NCI-H1436 (cell line): ENCODE measurements around the gene WWC1.
A peak's percentile ranks its signal among the peaks of the same experiment; 100 is the strongest.
"Not testable (repeated sequence)": the region's sequence is repeated elsewhere in the genome, so short reads cannot be mapped to it uniquely, and the experiment has no call there.

ENCODE experiments used
- DNase-seq: peaks from one replicate; lab custom pipeline; 2025; lab: John Stamatoyannopoulos, UW

Gene WWC1

DNA sequence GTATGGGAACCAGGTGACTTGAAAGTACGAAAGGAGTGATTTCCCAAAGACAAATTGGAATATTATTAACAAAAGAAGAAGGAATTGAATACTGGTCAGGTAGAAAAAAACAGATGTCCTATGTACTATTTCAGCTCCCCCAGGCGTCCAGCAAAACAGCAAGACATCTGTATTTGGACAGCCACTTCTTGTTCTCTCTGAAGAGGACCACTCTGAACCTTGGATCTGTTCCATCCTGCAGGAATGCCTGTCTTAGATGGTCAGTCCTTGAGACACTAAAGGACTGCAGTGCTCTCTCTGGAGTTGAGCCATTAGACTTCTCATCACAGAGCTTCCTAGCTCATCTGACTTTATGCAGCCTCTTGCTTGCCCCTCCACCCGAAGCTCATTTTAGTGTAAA lies 120.4 kb downstream of the WWC1 start:
- DNase-seq, result no peak

DNA sequence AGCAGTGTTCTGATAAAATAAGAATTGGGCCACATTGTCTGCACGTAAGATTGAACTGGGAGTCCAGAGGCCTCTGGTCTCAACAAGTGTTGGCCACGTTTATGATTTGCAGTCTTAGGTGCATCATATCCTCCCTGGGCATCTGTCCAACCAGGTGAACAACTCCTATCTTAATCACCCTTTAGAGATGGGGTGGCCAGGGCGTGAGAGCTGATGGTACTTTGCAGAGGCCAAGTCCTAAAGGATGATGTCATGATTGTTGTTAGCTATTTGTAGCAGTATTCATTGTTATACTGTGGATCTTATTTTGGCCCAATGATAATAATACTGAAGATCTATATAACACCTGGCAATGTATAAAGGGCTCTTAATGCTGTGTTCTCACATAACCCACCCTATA lies 121.6 kb downstream of the WWC1 start:
- DNase-seq, result no peak

DNA sequence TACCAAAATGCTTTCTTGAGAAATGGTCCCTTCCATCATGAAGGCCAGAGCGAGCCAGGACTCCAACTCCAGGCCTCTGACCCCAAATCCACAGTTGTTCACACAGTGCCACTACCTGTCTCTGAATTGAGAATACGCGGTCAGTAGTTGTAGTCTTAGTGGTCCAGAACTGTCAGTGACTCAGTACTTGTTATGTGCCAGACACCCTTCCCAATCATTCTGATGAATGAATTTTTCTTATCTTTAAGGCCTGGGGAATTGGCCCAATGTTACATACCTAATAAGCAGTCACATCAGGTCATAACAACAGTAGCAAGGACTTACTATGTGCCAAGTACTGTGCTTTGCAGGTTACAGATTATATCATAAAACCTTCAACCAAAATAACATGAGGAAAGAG lies 122.2 kb downstream of the WWC1 start:
- no peak for DNase-seq

DNA sequence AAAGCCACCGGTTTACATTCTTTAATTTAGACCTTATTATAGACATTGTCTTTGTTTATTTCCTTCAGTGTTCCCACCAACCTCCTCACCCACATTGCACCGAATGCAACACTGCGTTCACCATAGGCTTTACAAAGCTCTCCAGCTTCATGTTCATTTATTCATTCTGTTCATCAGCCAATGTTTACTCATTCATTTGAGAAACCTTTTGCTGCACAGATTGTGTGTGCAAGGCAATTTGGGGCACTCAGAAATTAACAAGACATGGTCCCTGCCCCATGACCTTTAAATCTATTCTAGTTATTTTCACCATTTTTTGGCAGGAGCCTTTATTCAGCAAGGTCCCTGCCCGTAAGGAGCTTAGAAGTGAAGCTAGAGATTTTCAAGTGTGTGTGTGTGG lies 124.0 kb downstream of the WWC1 start:
- no peak for DNase-seq

DNA sequence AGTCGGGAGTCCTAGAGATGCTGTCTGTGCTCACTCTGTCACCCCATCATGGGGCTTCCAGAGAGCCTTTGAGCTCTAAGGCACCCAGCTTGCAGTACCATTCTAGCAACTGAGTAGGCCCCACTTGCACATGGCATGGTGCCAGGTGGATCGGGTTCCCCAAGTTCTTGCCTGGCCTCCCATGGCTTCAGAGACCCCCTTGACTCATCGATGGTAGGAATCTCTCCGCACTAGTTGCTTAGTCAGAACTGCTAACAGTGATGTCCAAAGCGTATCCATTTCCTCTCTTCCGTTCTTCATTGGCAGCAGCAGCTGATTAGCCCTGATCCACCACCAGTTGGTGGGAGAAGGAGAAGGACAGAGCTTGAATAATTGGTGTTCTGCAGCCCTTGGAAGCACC lies 124.5 kb downstream of the WWC1 start:
- DNase-seq, result no peak

DNA sequence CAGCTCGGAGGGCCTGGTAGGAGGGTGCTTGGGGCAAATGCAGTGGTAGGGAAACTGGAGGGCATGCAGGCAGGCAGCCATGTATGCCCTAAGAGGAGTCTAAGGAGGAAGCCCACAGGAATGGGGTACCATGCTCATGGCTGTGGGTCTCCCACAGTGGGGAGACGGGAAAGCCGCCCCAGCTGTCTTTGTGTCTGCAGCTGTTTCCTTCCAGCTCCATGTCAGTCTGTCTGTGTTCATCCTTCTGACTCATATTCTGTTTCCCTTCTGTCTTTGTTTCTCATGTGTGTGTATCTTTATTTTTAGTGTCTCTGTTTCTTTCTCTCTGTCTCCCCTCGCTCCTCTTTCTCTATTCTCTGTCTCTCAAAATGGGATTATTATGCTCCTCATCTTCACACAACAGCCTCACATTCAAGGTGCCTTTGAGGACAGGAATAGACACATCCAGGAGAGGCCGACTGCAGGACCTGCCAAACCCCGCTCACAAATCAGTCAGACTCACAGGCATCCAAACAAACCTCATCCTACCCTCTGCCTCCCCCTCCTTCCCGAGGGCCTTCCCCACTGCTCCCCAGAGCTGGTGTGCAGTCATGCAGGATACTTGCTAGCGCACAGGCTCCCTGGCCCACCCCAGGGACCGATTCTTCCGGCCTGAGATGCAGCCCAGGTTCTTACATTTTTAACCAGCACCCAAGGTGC lies 126.4 kb downstream of the WWC1 start:
- DNase-seq, result no peak

DNA sequence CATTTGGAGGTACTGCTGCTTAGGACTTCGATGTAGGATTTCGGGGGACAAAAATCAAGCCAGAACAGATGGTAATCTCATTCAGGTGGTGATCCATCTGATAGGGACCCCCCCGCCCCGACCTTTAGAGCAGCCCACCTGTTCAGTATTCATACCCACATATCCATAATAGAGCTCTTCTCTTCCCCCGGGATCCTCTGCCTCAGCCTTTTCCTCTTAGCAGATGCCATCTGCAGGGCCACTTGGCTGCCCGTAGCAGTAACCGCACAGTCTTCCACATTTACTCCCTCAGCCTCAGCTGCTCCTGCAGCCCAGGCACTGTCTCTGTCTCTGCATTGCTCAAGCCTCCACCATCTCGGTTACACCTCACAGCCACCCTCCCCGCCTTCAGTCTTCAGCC lies 129.0 kb downstream of the WWC1 start:
- no peak for DNase-seq

DNA sequence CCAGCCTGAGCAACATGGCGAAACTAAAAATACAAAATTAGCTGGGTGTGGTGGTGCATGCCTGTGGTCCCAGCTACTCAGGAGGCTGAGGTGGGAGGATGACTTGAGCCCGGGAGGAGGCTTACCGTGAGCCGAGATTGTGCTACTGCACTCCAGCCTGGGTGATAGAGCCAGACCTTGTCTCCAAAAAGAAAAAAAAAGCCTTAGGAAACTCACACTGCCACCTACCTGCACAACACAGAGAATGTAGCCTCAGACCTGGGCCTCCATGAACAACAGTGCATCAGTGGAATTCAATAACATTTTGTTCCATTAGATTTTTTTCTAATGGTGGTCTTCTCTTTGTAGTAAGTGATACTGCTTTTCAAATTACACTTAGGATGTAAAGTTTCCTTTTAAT lies 131.0 kb downstream of the WWC1 start:
- DNase-seq, result no peak

DNA sequence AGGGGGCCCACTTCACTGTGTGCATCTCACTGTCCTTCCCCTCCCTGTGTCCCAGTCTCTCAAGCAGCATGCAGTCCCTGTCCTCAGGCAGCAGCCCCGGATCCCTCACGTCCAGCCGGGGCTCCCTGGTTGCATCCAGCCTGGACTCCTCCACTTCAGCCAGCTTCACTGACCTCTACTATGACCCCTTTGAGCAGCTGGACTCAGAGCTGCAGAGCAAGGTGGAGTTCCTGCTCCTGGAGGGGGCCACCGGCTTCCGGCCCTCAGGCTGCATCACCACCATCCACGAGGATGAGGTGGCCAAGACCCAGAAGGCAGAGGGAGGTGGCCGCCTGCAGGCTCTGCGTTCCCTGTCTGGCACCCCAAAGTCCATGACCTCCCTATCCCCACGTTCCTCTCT lies 132.0 kb downstream of the WWC1 start:
- DNase-seq, result no peak

DNA sequence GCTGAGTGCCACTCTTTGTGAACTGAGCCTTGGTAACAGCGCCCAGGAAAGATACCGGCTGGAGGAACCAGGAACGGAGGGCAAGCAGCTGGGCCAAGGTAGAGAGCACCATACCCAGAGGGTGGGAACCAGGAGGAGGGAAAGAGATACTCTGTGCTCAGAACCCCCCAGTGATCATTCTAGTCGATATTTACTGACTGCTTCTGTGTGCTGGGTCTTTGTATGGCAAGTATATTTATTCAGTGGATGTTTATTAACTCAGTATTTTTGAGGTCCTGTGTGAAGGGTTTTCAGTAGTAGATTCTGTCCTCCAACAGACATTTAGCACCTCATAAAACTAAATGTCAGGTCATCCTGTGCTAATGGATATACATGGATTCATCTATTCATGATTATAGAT lies 132.5 kb downstream of the WWC1 start:
- no peak for DNase-seq

DNA sequence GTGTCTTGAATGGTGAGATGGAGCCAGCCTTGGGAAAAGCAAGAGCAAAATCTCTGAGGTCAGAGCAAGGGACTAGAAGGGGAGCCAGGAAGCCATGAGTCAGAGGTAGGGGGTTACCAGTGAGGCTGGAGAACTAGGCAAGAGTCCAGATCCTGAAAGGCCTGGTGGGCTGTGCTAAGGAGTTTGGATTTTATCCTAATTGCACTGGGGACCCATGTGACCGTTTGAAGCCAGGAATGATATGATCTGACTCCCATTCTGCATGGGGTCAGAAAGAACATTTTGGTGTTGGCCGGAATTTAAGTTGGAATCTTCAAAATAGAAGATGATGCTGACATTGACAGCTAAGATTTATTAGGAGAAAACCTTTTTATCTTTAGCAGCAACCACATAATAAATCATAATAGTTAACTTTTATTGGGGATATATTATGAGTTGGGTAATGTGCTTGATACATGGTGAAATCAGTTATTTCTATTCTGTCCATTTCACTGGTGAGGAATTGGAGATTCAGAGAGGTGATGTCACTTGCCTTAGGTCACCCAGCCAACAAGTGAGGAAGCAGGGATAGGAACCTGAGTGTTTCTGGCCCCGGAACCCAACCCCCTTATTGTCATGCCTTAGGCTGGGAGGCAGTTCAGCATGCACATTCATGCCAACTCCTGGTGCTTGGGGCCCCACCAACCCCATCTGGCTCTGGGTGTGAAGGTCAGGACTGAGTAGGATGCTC lies 133.3 kb downstream of the WWC1 start:
- DNase-seq, result no peak

DNA sequence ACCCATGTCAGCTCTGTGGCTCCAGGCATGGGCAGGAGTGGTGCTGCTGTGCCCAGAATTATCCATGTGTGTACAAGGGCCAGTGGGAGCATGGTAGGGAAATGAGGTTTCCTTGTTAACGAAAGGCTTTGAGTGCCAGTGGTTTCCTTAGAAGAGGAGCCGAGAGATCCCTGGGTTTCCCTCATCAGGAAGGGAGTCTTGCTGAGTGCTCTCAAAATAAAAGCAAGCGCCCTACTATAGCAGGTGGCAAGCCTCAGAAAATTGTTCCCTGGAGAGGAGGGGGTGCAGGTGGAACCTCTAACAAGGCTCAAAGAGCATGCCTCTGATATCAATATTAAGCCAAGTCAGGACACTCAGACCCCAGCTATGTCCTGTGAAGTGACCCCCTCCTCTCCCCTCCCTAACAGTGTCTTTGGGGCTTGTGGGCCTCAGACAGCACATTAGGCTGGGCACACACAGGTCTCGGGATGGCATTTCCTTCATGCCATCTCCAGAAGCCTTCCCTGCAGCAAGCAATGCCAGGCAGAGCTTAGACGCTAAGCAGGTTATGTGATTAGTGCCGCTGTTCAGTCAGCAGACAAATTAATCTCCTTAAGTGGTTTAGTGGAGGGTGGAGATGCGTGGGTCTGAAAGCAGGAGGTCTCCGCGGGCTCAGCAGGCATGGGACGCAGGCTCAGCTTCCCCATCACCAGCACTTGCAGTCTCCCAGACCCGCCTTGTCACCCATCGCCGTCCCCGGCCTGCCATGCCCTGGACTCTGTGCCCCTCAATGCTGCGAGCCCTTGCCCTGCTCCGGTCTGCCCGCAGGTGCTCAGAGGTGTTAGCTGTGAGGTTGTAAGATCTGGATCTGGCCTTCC lies 134.8 kb downstream of the WWC1 start:
- peak; percentile 21 for DNase-seq

DNA sequence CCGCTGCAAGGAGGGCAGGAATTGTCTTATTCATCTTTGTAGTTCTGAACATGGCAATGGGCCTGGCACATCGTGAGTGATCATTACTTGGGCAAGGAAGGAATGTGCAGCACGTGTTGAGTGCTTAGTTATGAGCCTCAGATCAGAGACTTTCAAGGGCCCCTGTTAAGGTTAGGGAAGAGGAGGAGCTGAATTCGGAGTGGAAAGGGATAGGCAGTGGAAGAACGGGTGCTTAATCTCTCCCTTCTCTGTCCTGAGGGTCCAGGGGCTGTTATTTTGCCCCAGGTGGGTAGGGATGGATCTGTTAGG lies 135.4 kb downstream of the WWC1 start:
- no peak for DNase-seq

DNA sequence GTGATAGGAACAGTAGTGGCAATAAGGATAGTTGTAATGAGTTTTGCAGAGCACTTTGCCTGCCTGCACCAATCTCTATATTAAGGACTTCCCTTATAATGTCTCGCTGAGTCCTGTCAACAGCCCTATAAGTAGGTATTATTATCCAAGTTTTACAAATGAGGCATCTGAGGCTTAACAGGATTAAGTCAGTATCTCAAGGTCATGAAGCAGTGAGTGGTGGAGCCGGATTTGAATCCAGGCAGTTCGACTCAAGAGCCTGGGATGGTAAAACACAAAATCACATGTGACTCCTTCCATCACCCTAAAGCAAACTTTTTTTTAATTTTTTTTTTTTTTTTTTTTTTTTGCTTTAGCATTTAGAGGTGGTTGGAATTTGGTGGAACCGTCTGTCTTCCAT lies 135.8 kb downstream of the WWC1 start:
- DNase-seq, result no peak

DNA sequence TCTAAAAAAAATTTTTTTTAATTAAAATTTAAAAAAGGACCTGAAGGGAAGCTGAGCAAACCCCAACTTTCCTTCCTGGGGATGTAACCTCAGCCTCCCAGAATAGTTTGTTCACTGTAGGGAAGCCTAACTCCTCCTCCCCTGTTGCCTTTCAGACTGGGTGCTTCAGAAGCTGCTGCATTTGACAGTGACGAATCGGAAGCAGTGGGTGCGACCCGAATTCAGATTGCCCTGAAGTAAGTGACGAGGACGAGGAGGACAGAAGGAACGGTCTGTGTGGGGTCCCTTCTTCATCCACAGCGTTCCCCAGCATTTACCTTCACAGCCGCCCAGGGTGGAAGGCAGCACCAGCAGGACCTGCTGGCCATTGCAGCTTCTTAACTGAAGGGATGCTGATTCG lies 137.1 kb downstream of the WWC1 start:
- DNase-seq, result no peak

DNA sequence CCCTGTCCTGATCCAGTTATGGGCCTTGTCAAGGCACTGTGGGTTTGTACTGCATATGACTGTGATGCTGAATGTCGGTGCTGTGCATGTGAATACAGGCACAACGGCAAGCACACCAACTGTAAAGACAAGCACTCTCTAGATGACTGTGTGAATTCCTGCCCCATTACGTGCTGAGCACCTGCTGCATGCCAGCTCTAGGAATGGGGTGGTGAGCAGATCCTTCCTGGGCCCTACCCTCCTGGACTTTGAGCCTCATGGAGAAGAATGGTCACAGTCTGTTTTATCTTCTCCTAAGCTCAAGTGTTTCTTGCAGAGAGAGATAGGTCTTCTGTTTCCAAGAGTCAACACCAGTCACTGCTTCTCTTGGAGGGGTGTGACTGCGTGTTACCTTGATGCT lies 138.9 kb downstream of the WWC1 start:
- no peak for DNase-seq

DNA sequence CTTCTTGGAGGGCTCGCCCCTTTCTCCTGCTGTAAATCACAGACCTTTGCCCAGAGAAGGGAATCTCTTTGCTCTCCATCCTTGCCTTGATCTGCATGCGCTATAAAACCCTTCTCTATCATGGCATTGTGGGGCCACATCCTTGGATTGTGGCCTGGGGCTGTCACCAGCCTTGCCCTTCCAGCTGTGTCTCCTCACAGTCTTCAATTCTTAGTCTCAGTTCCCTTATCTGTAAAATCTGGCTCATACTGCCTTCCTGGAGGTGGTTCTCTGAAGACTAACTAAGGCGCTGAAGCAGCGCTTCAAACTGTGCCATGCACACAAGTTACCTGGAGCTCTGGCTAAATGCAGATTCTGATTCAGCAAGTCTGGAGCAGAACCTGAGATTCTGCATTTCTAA lies 141.5 kb downstream of the WWC1 start:
- DNase-seq, result no peak

DNA sequence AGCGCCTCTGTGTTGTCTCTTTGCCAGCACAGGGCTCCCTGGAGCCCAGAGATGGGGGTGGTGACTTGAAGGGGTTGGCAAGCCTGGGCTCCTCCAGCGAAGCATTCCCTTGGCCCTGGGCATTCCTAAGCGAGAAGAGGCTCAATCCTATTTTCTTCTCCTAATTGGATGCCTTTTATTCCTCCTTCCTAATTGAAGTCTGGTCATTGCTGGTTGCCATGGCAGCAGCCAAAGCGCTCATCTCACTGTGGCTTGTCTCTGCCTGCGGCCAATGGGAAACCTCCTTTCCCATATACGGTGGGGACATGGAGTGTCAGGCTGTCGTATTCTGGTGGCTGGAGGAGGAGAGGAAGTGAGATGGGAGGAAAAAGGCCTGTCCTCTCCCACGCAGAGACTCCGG lies 142.6 kb downstream of the WWC1 start:
- DNase-seq, result no peak

DNA sequence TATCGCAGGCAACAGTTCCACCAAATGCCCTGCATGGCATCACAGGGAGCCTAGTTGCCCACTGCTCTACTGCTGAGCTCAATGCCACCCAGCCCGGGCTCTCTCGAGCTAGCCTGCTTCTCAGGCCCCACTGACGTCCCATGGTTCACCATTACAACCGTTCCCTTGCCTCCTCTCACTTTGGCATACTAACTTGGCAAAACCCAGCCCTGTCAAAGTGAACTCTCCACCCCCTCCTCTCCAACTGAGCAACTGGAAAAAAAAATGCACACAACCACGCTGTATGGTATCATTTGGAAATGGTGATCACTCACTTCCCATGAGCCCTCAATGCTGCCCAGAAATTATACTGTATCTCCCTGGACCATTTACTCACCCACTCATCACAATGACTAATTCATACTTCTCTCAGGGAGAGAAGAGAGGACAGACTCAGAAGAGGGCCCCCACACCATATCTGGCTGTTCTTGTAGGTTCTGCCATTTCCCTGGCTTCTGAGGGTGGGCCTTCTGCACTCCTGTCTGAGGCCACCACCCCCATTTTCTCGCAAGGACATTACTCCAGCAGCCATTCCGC lies 143.4 kb downstream of the WWC1 start:
- no peak for DNase-seq

DNA sequence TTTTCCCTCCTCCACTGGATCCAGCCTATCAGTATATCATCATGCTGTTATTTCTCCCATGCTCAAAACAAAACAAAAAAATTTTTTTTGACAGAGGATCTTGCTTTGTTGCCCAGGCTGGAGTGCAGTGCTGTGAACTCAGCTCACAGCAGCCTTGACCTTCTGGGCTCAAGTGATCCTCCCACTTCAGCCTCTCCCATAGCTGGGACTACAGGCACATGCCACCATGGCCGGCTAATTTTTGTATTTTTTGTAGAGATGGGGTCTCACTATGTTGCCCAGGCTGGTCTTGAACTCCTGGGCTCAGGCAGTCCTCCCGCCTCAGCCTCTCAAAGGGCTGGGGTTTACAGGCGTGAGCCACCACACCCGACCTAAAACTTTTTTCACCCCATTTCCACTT lies 143.9 kb downstream of the WWC1 start:
- DNase-seq, result not testable (repeated sequence)

DNA sequence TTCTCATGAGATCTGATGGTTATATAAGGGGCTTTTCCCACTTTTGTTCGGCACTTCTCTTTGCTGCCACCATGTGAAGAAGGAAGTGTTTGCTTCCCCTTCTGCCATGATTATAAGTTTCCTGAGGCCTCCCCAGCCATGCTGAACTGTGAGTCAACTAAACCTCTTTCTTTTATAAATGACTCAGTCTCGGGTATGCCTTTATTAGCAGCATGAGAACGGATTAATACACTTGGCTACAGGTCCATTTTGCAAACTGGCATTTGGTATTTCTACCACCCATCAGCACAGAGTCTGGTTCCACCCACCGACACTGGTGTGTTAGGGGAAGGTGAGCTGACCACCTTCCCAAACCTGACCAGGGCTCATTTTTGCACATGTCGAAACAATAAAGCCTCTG lies 146.9 kb downstream of the WWC1 start:
- no peak for DNase-seq

DNA sequence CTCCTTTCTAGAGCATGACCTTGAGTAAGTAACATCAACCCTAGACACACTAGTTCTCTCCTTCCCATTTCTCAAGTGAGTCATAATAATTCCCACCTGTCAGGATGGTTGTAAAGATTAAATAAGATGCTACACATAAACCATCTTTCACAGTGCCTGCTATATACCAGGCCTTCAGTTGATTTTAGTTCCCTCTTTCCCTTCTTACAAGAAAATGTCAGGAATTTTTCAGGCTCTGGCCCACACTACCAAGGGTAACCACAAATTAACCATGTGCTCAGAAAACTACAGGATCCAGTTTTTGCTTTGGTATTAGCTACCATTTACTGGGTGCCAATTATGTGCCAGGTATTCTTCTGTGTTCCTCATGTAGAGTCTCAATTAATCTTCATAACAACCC lies 152.1 kb downstream of the WWC1 start:
- no peak for DNase-seq
